ENCODE data around the gene DAP.
"Not testable (repeated sequence)": the region's sequence is repeated elsewhere in the genome, so short reads cannot be mapped to it uniquely, and the experiment has no call there.

DAP gene

DNA sequence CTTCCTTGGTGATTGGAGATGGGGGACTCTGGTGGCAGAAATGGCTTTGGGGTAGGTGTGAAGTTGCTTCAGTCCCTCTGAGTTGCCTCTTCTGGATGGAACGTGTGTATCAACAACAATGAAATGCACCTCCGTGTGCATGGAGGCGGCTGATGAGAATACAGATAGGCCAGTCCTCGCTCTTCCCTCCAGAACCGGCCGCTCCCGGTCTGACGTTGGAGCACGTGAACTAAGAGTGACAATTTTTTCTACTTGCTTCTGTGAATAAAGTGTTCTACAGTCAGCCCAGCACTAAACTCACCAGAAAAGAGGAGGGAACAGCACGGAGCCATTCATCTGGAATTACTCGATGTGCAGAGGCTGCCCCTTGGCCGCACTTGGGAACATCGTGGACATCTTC, 106.5 kb downstream of the DAP start:
- DNase-seq (ENCODE audit: low read depth): no peak

DNA sequence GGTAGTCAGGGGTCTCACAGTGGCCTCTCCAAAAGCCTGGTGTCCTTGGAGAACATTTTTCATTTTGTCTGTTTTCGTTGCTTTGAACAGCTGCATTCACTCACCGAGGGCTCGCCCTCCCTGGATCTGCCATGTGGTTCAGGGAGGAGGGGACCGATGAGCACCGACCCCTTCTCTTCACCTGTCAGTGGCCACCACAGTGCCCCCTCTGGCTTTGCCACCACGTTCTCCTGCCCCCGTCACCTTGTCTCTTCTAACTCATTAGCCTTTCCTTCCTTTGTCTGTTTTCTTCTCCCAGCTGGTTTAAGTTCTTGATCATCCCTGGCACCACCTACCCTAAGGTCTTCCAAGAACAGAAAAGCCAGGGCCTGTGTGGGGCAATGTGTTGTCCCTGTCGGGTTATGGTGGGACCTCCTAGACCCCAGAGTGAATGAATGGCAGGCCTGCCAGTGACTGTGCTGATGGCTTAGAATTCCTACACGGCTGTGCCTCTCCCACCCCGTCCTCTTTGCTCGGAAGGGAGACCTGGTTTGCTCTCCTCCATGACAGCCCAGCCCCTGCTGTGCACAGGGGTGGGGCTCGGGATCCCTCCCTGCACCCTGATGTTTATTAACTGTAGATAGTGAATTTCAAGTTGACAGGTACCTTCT, 107.2 kb downstream of the DAP start:
- no peak for DNase-seq (ENCODE audit: low read depth)

DNA sequence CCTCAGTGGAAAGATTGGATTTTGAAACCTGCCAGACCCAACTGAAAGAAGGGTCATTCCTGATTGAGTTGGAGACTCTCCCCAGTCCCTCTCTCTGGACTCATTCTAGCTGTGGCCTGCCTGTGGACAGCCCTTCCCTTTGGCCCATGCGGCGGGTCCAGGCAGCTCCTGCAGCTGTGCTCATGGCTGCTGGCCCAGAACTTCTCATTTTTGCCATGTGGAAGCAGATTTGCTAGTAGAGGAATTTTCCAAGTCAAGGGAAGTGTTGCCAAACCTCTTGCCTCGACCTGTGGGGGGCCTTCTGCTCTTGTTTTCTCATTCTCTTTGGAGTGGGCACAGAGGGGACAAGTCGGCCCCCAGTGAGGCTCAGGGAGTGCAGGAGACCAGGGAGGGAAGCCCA, 108.0 kb downstream of the DAP start:
- no peak for DNase-seq (ENCODE audit: low read depth)

DNA sequence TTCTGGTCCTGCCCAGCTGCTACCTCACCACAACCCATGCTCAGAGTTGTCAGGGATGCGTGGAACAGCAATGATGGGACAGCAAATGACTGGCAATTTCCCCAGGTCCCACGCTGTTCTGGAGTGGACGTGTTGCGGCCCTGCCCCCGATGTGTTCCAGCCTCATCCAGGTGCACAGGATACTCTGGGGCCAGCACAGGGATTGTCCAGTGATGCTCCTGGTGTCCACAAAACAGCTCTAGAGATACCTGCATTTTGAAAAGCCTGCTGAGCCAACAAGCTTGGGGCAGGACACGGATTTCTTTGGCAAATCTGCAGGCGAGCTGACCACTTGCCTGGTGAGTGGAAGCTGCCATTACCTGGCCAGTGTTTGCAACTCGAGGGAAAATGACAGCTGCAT, 108.4 kb downstream of the DAP start:
- no peak for DNase-seq (ENCODE audit: low read depth)

DNA sequence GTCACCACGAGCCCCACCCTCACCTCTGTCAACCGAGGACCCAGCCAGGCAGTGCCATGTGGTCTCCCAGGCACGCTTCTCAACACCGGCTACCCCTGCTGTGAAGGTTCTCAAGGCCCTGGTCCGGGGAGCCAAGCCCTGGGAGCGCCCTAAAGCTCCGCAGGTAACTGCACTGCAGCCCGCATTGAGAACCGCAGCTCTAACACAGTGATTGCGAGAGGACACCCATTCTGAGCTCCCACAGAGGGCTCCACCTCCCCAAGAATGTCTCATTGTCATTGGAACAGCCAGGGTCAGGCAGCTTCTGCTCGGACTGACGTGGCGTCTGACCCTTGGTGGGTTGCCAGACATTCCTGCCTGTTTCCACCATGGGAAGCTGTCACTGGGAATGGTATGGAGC, 108.9 kb downstream of the DAP start:
- no peak for DNase-seq (ENCODE audit: low read depth)

DNA sequence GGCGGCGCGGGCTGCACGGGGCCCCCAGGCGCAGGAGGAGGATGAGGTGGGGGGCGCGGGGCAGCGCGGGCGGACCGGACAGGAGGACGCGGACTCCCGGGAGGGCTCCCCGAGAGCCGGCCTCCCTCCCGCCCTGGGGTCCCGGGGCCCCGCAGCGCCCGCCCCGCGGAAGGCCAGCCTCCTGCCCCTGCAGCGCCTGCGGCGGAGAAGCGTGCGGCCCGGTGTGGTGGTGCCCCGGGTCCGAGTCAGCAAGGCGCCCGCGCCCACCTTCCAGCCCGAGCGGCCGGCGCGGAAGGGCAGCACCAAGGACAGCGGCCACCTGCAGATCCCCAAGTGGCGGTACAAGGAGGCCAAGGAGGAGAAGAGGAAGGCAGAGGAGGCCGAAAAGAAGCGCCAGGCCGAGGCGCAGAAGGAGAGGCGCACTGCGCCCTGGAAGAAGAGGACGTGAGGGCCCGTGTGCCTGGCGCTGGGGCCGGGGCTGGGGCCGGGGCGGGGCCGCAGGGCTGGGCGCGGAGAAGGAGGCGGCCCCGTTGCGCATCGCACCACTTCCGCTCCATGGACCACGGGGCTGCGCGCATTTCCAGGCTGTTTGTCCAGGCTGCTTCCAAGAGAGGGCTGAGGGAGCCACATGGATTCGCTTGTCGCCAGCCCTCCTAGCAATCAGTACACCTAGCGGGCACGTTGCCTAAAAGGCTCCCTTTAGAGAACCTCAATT, 111.2 kb downstream of the DAP start:
- no peak for DNase-seq (ENCODE audit: low read depth)

DNA sequence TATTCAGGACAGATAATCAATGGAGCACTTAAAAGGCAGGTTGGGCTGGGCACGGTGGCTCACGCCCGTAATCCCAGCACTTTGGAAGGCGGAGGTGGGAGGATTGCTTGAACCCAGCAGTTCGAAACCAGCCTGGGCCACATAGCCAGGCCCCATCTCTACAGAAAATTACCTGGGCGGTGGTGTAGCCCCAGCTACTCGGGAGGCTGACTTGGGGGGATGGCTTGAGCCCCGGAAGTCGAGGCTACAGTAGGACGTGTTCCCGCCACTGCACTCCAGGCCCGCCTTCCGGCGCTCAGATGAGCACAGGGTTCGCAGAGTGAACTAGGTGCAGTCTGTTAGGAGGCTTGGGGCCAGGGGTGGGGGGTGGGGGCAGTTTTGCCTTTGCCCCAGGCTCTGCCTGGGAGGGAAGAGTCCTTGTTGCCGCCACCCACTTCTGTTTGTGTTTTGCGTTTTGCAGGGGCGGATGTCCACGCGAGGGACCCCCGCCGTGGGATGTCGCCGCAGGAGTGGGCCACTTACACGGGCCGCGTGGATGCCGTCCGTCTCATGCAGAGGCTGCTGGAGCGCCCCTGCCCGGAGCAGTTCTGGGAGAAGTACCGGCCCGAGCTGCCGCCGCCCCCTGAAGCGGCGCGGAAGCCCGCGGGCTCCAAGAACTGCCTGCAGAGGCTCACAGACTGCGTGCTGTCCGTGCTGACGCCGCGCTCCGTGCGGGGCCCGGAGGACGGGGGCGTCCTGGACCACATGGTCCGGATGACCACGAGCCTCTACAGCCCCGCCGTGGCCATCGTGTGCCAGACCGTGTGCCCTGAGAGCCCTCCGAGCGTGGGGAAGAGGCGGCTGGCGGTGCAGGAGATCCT, 112.0 kb downstream of the DAP start:
- DNase-seq (ENCODE audit: low read depth): no peak

DNA sequence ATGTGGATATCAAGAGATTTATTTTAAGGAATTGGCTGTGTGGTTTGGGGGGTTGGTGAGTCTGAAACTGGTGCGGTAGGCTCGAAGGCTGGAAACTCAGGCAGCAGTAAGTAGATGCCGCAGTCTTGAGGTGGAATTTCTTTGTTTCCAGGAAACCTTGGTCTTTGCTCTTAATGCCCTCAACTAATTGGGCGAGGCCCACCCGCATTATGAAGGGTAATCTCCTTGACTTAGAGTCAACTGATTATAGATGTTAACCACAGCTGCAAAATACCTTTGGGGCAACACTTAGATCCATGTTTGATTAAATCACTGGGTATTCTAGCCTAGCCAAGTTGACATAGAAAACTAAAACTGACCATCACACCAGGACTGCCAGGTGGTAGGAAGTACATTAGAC, 113.4 kb downstream of the DAP start:
- no peak for DNase-seq (ENCODE audit: low read depth)

DNA sequence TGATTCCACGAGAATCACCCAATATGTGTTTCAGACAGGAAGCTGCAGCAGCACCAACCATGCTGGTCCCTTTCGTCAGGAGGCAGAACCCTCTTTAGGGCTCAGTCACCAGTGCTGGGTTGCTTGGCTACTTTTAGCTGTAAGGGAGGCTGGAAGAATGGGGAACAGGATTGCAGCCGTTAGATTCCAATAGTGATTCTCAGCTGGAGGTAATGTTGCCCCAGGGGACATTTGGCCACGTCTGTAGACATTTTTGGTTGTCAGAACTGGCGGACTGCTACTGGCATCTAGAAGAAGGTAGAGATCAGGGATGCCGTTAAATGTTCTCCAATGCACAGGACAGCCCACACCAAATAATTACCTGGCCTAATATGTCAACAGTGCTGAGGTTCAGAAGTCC, 115.4 kb downstream of the DAP start:
- DNase-seq (ENCODE audit: low read depth): no peak

DNA sequence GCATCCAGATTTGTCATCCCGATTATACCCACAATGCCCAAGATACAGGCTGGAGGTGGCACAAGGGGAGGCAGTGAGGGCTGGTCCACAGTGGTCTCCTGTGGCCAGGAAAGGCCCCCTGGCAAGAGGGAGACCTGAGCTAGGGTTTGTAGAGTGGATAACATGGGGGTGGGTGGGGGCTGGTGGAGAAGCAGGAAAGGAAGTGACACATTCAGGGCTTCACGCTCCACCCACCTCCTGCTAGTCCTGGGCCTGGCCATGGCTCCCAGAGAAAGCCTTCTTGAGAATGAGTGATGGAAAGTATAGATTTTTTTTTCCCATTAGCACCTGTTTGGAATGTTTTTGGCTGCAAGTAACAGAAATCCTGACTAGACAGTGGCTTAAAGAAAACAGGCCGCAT, 115.9 kb downstream of the DAP start:
- no peak for DNase-seq (ENCODE audit: low read depth)

DNA sequence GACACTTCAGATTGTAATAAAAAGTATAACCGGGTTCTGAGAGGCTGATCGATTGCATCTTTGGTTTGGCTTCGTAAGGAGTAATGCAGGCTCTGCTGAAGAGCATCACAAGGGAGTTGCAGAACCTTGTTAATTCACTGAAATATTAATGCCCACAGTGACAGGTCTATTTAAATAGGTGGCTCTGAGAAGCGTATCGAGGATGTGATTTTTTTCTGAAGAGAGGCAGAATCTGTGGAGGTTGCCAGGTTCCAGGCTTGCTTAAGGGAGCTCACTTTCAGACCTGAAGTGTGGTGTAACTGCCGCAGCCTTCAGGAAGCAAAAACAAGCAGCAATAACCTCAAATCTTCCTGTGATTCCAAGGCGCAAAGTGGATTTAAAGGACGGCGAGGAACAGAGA, 116.8 kb downstream of the DAP start:
- DNase-seq (ENCODE audit: low read depth): no peak

DNA sequence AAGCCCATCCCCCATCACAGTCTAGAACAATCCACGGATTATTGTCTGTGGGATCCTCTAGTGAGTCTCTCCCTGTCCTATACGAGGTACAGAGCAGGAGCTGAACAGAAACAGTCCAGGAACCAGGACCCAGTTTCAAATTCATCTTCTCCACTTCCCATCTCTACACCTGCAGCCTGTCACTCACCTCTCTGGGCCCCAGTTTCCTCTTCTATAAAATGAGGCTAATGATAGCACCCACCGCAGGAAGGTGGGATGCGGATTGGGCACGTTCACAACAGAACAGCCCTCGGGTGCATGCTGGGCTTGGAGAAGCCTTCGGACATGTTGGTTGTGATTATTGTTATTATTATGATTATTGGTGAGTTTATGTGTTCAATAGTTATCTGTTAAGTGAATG, 118.7 kb downstream of the DAP start:
- no peak for DNase-seq (ENCODE audit: low read depth)

DNA sequence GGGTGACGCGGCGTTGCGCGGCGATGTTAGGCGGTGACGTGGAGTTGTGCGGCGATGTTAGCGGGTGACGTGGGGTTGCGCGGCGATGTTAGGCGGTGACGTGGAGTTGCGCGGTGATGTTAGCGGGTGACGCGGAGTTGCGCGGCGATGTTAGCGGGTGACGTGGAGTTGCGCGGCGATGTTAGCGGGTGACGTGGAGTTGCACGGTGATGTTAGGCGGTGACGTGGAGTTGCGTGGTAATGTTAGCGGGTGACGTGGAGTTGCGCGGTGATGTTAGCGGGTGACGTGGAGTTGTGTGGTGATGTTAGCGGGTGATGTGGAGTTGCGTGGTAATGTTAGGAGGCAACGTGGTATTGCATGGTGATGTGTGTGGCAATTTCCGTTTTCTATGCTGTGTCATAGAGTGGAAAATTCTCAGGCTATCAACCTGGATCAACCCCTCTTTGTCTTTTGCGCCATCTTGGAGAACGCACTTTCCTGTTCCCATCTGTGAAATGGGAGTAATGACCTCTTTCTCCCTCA, 121.1 kb downstream of the DAP start:
- no peak for DNase-seq (ENCODE audit: low read depth)

DNA sequence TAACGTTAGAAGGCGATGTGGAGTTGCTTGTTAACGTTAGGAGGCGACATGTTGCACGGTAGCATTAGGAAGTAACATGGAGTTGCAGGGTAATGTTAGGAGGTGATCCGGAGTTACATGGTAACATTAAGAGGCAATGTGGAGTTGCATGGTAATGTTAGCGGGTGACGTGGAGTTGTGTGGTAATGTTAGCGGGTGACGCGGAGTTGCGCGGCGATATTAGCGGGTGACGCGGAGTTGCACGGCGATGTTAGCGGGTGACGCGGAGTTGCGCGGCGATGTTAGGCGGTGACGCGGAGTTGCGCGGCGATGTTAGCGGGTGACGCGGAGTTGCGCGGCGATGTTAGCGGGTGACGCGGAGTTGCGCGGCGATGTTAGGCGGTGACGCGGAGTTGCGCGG, 122.3 kb downstream of the DAP start:
- DNase-seq (ENCODE audit: low read depth): not testable (repeated sequence)

DNA sequence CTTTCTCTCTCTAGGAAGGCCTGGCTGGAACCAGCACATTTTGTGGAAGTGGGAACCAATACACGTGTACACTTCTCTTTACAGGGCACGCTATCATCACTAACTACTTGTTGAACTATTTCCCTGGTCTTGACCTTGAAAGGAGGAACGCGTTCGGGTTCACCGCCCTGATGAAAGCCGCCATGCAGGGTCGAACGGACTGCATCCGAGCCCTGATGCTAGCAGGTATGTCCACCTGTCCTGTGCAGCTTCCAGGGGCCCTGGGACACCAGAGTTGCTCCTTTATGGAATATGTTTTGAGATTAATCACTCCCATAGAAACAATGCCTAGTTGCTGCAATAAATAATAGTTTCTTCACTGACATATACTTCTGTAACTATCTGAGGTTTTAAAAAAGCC, 123.1 kb downstream of the DAP start:
- DNase-seq (ENCODE audit: low read depth): no peak

DNA sequence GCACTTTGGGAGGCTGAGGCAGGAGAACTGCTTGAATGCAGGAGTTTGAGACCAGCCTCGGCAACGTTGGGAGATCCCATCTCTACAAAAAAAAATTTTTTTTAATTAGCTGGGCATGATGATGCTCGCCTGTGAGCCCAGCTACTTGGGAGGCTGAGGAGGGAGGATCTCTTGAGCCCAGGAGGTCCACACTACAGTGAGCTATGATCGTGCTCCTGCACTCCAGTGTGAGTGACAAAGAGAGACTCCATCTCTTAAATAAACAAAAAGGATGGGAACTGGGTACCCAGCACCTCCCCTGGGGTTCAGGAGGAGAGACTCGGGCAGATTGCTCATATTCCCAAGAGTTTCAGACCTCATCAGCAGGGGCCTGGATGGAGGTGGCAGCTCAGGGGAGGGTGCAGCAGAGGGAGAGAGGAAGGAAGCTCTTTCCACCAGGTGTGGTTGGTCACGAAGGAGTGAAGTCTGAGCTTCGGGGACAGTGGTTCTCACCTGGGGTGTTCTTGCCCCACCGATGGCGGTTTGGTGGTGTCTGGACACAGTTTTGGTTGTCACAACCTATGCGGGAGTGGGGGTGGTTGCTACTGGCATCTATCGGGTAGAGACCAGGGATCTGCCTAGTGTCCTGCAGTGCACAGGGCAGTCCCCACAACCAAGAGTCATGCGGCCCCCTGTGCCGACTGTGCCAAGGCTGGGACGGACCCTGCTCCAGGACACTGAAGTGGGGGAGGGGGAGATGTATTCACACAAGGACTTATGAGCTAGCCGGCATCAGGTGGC, 124.5 kb downstream of the DAP start:
- DNase-seq (ENCODE audit: low read depth): no peak

DNA sequence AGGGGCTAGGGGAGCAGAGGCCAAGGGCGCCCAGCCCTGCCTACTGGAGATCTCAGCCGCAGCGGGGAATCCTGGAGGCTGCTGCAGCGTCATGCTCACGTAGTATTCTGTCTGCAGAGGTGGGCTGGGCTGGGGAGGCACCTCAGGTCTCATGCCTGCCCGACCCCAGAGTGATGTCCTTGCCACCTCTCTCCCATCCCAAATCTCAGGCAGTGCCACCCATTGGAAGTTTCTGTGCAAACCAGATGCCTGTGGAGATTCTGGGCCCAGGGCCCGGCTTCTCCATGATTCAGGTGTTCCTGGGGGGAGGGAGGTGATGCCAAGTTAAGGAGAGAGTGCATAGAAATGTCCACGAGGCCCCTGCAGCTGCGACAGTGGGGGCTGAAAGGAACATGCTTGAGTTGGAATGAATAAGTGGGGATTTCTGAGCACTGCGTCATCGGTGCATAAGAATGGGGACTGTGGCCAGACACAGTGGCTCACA, 125.1 kb downstream of the DAP start:
- no peak for DNase-seq (ENCODE audit: low read depth)

DNA sequence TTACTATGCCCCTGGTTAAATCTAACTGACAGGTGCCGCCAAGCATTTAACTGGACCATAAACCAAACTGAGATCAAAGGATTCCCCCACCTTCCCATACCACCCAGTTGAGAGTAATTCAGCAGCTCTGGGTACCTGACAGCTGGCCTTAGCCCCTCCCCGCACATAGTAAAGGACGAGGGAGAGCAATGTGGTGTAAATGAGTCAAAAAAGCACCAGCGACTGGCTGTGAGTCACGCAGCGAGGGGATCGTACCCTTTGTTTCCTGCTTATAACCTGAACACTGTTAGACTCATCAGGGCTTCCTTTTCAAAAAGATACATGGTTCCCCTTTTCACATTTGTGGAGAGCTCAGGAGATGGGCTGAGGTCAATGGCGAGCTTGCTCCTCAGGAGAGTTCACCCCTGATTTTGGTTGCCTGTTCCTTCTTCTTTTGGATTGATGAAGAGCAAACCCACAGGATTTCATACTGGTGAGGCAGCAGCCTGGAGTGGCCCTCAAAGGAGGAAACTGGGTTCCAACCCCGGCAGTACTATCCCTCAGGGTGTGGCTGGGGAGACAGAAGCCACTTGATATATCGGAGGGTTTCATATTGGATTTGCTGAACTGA, 125.7 kb downstream of the DAP start:
- DNase-seq (ENCODE audit: low read depth): no peak

DNA sequence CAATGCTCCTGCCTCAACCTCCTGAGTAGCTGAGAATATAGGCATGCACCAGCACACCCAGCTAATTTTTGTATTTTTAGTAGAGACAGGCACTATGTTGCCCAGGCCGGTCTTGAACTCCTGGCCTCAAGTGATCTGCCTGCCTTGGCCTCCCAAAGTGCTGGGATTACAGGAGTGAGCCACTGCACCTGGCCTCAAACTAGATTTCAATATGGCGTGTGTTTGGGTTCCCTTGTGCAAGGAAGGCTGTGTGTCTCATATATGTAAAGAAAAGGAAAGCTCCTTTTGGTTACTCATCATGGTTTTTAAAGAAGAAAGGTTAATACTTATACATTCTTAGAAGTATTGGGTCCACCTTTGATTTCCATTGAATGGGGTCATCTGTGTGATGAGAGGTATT, 126.5 kb downstream of the DAP start:
- DNase-seq (ENCODE audit: low read depth): no peak

DNA sequence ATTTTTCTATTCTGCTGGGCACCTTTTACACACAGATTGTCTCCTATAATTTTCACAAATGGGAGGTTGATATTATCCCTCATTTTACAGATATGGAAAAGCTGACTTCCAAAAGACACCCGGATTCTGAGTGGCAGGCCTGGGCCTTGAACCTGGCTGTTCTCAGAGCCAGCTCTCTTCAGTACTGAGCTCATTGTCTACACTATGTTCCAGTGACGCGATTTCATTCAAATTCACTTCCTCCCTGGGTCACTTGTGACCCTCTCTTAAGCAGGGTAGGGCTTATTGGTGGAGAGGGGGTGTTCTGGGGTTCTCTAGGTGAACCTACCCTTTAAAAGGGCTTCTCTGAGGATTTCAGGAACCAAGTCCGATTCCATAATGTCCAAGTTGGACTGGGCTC, 127.0 kb downstream of the DAP start:
- DNase-seq (ENCODE audit: low read depth): no peak

DNA sequence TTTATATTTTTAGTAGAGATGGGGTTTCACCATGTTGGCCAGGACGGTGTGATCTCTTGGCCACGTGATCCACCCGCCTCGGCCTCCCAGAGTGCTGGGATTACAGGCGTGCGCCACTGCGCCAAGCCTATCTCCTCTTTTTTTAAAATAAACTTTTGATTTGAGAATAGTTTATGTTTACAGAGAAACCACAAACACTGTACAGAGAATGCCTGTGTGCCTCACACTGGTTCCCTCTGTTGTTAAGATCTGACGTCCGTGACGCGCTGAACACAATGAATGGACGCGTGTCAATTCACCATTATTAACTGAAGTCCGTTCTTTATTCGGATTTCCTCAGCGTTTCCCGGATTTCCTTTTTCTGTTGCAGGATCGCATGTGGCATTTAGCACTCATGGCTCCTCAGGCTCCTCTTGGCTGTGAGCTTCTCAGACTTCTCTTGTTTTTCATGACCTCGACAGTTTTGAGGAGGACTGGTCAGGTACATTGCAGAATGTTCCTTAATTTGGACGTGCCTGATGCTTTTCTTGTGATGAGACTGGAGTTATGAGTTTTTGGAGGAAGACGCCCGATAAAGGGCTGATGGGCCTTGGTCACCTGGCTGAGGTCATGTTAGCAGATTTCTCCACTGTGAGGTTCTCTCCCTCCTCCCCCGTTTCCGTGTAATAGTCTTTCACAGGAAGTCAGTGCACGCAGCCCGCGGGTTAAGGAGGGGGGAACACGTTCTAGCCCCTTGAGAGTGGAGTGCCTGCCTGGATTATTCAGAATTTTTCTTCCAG, 127.6 kb downstream of the DAP start:
- no peak for DNase-seq (ENCODE audit: low read depth)

Measured in stromal cell of bone marrow (primary cell).